Loucy (cell line): Measurements from ENCODE around the gene UBE2Q1.

Experiments
- H2AFZ ChIP-seq: fragments of 200-600 bp; sonication (generic); 2 replicates; pipeline ENCODE4 v1.6.0; 2016; ENCODE audit warnings: antibody characterized with exemption, mild to moderate bottlenecking, low read length, moderate library complexity
- H3F3A ChIP-seq: fragments of 200-600 bp; 2 replicates; pipeline ENCODE4 v1.6.0; 2016; ENCODE audit warnings: antibody characterized with exemption, low read depth, mild to moderate bottlenecking
- H3K27me3 ChIP-seq: fragments of 200-600 bp; sonication (generic); 2 replicates; pipeline ENCODE4 v1.6.1; 2014; ENCODE audit warnings: low read length, mild to moderate bottlenecking; ENCODE audit not compliant: insufficient read depth, poor library complexity, severe bottlenecking
- H3K36me3 ChIP-seq: fragments of 200-600 bp; sonication (generic); 2 replicates; pipeline ENCODE4 v1.6.1; 2016; ENCODE audit warnings: low read length; ENCODE audit not compliant: insufficient read depth
- H3K4me1 ChIP-seq: fragments of 200-600 bp; sonication (generic); 2 replicates; pipeline ENCODE4 v1.5.1; 2014; ENCODE audit warnings: low read length, mild to moderate bottlenecking; ENCODE audit not compliant: insufficient read depth, poor library complexity, severe bottlenecking
- H3K4me2 ChIP-seq: fragments of 200-600 bp; sonication (generic); 2 replicates; pipeline ENCODE4 v1.6.0; 2014; ENCODE audit warnings: antibody characterized with exemption, low read length, low read depth, mild to moderate bottlenecking; ENCODE audit not compliant: poor library complexity, severe bottlenecking
- H3K4me3 ChIP-seq: fragments of 200-600 bp; sonication (generic); 2 replicates; pipeline ENCODE4 v1.5.1; 2014; ENCODE audit warnings: low read length, mild to moderate bottlenecking, mixed read lengths; ENCODE audit not compliant: poor library complexity, severe bottlenecking
- H3K79me2 ChIP-seq: fragments of 200-600 bp; sonication (generic); 2 replicates; pipeline ENCODE4 v1.6.1; 2014; ENCODE audit warnings: low read length; ENCODE audit not compliant: insufficient read depth
- H3K9ac ChIP-seq: fragments of 200-600 bp; sonication (generic); 2 replicates; pipeline ENCODE4 v1.6.0; 2014; ENCODE audit warnings: mild to moderate bottlenecking, low read depth, low read length, moderate library complexity; ENCODE audit not compliant: poor library complexity, severe bottlenecking
- H3K9me2 ChIP-seq: fragments of 200-600 bp; sonication (generic); replicated peaks from 2 replicates; pipeline ENCODE4 v1.6.1; 2016; ENCODE audit warnings: low read depth, low read length, mixed read lengths
- H3K9me3 ChIP-seq: fragments of 200-600 bp; sonication (generic); 2 replicates; pipeline ENCODE4 v1.6.1; 2014; ENCODE audit warnings: mild to moderate bottlenecking, antibody characterized with exemption, low read length, low read depth; ENCODE audit not compliant: insufficient read depth
- H4K20me1 ChIP-seq: fragments of 200-600 bp; sonication (generic); 2 replicates; pipeline ENCODE4 v1.6.0; 2014; ENCODE audit warnings: antibody characterized with exemption, low read length, mild to moderate bottlenecking; ENCODE audit not compliant: insufficient read depth, poor library complexity, severe bottlenecking
- EZH2phosphoT487 ChIP-seq: fragments of 200-600 bp; IDR thresholded peaks from 2 replicates; pipeline ENCODE4 v1.6.1; 2018; ENCODE audit warnings: antibody characterized with exemption, mild to moderate bottlenecking, moderate library complexity, borderline replicate concordance
- TF ChIP-seq, protein P1 (sequence below): fragments of 200-600 bp; sonication (generic); conservative IDR thresholded peaks from 2 replicates; pipeline ENCODE4 v1.5.1; 2014; ENCODE audit warnings: mild to moderate bottlenecking, antibody characterized with exemption, low read length

UBE2Q1 gene

GRCh38 chr1:154567386-154568156 lies 9.1 kb upstream of the UBE2Q1 start, which contains the start of gene CHRNB2:
Gene CHRNB2 (plus strand): TSS chr1:154567778. CDS start chr1:154568045, 267 bp downstream.
- no peaks in the 10 kb centered on the region for H3K27me3 ChIP-seq
- no peak within 1 kb of the TSS for H3K9ac ChIP-seq
- no peak within 1 kb of the TSS for H3K4me3 ChIP-seq
- no peaks in the 10 kb centered on the region for H3F3A ChIP-seq
- no peaks in the 10 kb centered on the region for H3K9me2 ChIP-seq
- H3K79me2 ChIP-seq, result no peaks in the 10 kb centered on the region
- H3K36me3 ChIP-seq, result no peaks in the 10 kb centered on the region
- no peak within 1 kb of the TSS for H2AFZ ChIP-seq
- no peaks in the 10 kb centered on the region for H3K4me1 ChIP-seq
- H3K4me2 ChIP-seq, result no peak within 1 kb of the TSS
- no peak for TF ChIP-seq EZH2phosphoT487
- TF ChIP-seq, protein P1, sequence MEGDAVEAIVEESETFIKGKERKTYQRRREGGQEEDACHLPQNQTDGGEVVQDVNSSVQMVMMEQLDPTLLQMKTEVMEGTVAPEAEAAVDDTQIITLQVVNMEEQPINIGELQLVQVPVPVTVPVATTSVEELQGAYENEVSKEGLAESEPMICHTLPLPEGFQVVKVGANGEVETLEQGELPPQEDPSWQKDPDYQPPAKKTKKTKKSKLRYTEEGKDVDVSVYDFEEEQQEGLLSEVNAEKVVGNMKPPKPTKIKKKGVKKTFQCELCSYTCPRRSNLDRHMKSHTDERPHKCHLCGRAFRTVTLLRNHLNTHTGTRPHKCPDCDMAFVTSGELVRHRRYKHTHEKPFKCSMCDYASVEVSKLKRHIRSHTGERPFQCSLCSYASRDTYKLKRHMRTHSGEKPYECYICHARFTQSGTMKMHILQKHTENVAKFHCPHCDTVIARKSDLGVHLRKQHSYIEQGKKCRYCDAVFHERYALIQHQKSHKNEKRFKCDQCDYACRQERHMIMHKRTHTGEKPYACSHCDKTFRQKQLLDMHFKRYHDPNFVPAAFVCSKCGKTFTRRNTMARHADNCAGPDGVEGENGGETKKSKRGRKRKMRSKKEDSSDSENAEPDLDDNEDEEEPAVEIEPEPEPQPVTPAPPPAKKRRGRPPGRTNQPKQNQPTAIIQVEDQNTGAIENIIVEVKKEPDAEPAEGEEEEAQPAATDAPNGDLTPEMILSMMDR, result no peak
- no peaks in the 10 kb centered on the region for H4K20me1 ChIP-seq
- H3K9me3 ChIP-seq, result no peaks in the 10 kb centered on the region

DNA sequence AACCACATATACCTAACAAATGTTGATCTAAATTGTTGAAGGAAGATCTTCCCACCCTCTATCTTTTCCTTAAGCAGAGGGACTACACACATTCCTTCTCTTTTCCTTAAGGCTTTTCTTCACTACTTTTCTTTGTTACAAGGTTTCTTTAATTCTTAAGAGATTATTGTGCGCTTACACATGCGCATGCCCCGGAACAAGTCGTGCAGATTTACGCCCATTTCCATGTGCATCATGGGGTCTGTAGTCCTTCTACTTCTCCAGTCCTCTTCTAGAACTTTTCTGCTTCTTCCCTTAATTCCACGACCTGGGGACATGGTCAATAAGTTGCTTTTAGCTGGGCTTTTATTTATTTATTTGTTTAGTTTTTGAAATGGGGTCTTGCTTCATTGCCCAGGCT lies 7.4 kb upstream of the UBE2Q1 start:
- Histone ChIP-seq H3K9ac (no peak overlapping the region), H3K4me3 (no peak overlapping the region), H3K9me2 (no peaks in the 10 kb centered on the region), H3K9me3 (no peaks in the 10 kb centered on the region), H3K79me2 (no peaks in the 10 kb centered on the region), H3K27me3 (no peaks in the 10 kb centered on the region), H4K20me1 (no peaks in the 10 kb centered on the region), H3K4me1 (no peaks in the 10 kb centered on the region), H3K4me2 (no peak overlapping the region), H3F3A (no peaks in the 10 kb centered on the region), H2AFZ (no peak overlapping the region), H3K36me3 (no peaks in the 10 kb centered on the region)
- TF ChIP-seq, protein P1, result no peak
- no peak for TF ChIP-seq EZH2phosphoT487

- TF ChIP-seq EZH2phosphoT487, result no peak
- TF ChIP-seq, protein P1, result peak; percentile 98
- Histone ChIP-seq H3F3A (no peaks in the 10 kb centered on the region), H3K79me2 (peaks cover 37% of the 10 kb centered on the region), H3K9me3 (no peaks in the 10 kb centered on the region), H3K9ac (peak overlapping the region; percentile 87), H3K4me3 (peak overlapping the region; percentile 80), H3K4me1 (peaks cover 36% of the 10 kb centered on the region), H3K9me2 (no peaks in the 10 kb centered on the region), H4K20me1 (peaks cover 33% of the 10 kb centered on the region), H3K36me3 (peaks cover 11% of the 10 kb centered on the region; the same call in 1 of the 2 replicates), H3K4me2 (peak overlapping the region; percentile 91), H3K27me3 (peaks cover 5% of the 10 kb centered on the region), H2AFZ (peak overlapping the region; percentile 84)
Observed at GRCh38 chr1:154559466-154560044, 1.1 kb upstream of the UBE2Q1 start.
